NCI-H1092 treated with DMSO at 0.1 percent for 48 hours (cell line): ENCODE measurements around the gene KCTD2.
"Not testable (repeated sequence)": the region's sequence is repeated elsewhere in the genome, so short reads cannot be mapped to it uniquely, and the experiment has no call there.

ENCODE experiments used
- DNase-seq: peaks from one replicate; lab custom pipeline; 2025; lab: John Stamatoyannopoulos, UW

KCTD2 gene

GRCh38 chr17:75051941-75052340 is 4.9 kb downstream of the KCTD2 start:
- no peak for DNase-seq

GRCh38 chr17:75059369-75060345 is 12.6 kb downstream of the KCTD2 start:
- DNase-seq: no peak

- DNase-seq: no peak
These were observed 13.5 kb downstream of the KCTD2 start for GRCh38 chr17:75060434-75061054.

GRCh38 chr17:75061055-75061438 is 14.0 kb downstream of the KCTD2 start:
- DNase-seq: no peak

- DNase-seq: no peak
These were observed 14.6 kb downstream of the KCTD2 start for GRCh38 chr17:75061618-75062017.

GRCh38 chr17:75063201-75063600 is 16.2 kb downstream of the KCTD2 start:
- no peak for DNase-seq

- DNase-seq: no peak
These were observed 16.6 kb downstream of the KCTD2 start for GRCh38 chr17:75063626-75064025.

GRCh38 chr17:75064040-75064439 is 17.0 kb downstream of the KCTD2 start:
- DNase-seq: no peak

- DNase-seq: no peak
These were observed 17.4 kb downstream of the KCTD2 start for GRCh38 chr17:75064460-75064859.

- DNase-seq: no peak
These were observed 18.0 kb downstream of the KCTD2 start for GRCh38 chr17:75064867-75065561.

- DNase-seq: no peak
These were observed 18.6 kb downstream of the KCTD2 start for GRCh38 chr17:75065562-75066151.

- no peak for DNase-seq
These were observed 20.8 kb downstream of the KCTD2 start for GRCh38 chr17:75067856-75068255.

GRCh38 chr17:75068750-75069149 is 21.7 kb downstream of the KCTD2 start:
- DNase-seq: no peak

- DNase-seq: no peak
These were observed 22.8 kb downstream of the KCTD2 start for GRCh38 chr17:75069783-75070182.

GRCh38 chr17:75071478-75072271 is 24.6 kb downstream of the KCTD2 start:
- not testable (repeated sequence) for DNase-seq

GRCh38 chr17:75072909-75073308 is 25.9 kb downstream of the KCTD2 start:
- not testable (repeated sequence) for DNase-seq

GRCh38 chr17:75073618-75074047 is 26.6 kb downstream of the KCTD2 start:
- DNase-seq: no peak

GRCh38 chr17:75074532-75074931 is 27.5 kb downstream of the KCTD2 start:
- DNase-seq: no peak

GRCh38 chr17:75075597-75076336 is 28.7 kb downstream of the KCTD2 start:
- DNase-seq: no peak

GRCh38 chr17:75077072-75077495 is 30.1 kb downstream of the KCTD2 start:
- DNase-seq: no peak
